Measurements from ENCODE around the gene ABHD16A.

ABHD16A gene

DNA sequence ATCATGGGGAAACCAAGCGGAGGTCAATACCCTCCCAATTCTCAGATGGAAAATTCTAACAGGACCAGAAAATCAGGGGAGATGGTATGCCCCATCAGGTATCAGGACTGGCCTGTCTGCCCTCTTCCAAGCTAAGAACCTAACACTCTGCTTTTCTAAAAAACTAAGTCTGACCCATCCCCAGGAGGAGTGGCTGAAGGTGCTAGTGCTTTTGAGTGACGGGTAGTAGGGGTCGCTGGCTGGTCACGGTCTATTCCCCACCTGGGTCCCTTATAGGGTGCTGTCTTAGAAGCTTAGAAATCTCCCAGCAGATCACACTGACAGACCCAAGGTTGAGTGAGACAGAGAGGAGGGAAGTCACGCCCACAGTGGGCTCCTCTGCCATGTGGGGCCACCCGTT is 9.6 kb downstream of the ABHD16A start:
- no peak overlapping the region for H3K4me3 ChIP-seq (IDR thresholded peaks at IDR 0.05; ENCODE audit: insufficient read depth, low read depth, low read length)
- peaks cover 14% of the 10 kb centered on the region for H3K4me1 ChIP-seq (ENCODE audit: low read depth, poor library complexity, severe bottlenecking)
- H3K27me3 ChIP-seq (ENCODE audit: insufficient read depth, low read depth): no peaks in the 10 kb centered on the region
- no peak overlapping the region for H3K9ac ChIP-seq
- TF ChIP-seq, protein P1, sequence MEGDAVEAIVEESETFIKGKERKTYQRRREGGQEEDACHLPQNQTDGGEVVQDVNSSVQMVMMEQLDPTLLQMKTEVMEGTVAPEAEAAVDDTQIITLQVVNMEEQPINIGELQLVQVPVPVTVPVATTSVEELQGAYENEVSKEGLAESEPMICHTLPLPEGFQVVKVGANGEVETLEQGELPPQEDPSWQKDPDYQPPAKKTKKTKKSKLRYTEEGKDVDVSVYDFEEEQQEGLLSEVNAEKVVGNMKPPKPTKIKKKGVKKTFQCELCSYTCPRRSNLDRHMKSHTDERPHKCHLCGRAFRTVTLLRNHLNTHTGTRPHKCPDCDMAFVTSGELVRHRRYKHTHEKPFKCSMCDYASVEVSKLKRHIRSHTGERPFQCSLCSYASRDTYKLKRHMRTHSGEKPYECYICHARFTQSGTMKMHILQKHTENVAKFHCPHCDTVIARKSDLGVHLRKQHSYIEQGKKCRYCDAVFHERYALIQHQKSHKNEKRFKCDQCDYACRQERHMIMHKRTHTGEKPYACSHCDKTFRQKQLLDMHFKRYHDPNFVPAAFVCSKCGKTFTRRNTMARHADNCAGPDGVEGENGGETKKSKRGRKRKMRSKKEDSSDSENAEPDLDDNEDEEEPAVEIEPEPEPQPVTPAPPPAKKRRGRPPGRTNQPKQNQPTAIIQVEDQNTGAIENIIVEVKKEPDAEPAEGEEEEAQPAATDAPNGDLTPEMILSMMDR (conservative IDR thresholded peaks at IDR 0.05; ENCODE audit: low read depth, low read length): no peak
- no peak overlapping the region for H3K27ac ChIP-seq
- no peaks in the 10 kb centered on the region for H4K20me1 ChIP-seq (ENCODE audit: insufficient read depth)
- no peak overlapping the region for H2AFZ ChIP-seq (ENCODE audit: low read depth)
- no peaks in the 10 kb centered on the region; the same call in 1 of the 2 replicates for H3K79me2 ChIP-seq (ENCODE audit: insufficient read depth, low read depth)
- H3K4me2 ChIP-seq: no peak overlapping the region
- no peaks in the 10 kb centered on the region for H3K36me3 ChIP-seq (ENCODE audit: insufficient read depth)

GRCh38 chr6:31692886-31693285 is 10.2 kb downstream of the ABHD16A start:
- peaks cover 8% of the 10 kb centered on the region for H3K4me1 ChIP-seq (ENCODE audit: low read depth, poor library complexity, severe bottlenecking)
- no peaks in the 10 kb centered on the region for H4K20me1 ChIP-seq (ENCODE audit: insufficient read depth)
- no peaks in the 10 kb centered on the region for H3K27me3 ChIP-seq (ENCODE audit: insufficient read depth, low read depth)
- no peak overlapping the region for H3K4me3 ChIP-seq (IDR thresholded peaks at IDR 0.05; ENCODE audit: insufficient read depth, low read depth, low read length)
- H3K27ac ChIP-seq: no peak overlapping the region
- no peak overlapping the region for H3K9ac ChIP-seq
- H3K36me3 ChIP-seq (ENCODE audit: insufficient read depth): no peaks in the 10 kb centered on the region
- TF ChIP-seq, protein P1 (conservative IDR thresholded peaks at IDR 0.05; ENCODE audit: low read depth, low read length): no peak
- H3K4me2 ChIP-seq: no peak overlapping the region
- H2AFZ ChIP-seq (ENCODE audit: low read depth): no peak overlapping the region
- H3K79me2 ChIP-seq (ENCODE audit: insufficient read depth, low read depth): no peaks in the 10 kb centered on the region; the same call in 1 of the 2 replicates

- no peaks in the 10 kb centered on the region for H3K36me3 ChIP-seq (ENCODE audit: insufficient read depth)
- H3K4me1 ChIP-seq (ENCODE audit: low read depth, poor library complexity, severe bottlenecking): peaks cover 2% of the 10 kb centered on the region
- H3K4me3 ChIP-seq (IDR thresholded peaks at IDR 0.05; ENCODE audit: insufficient read depth, low read depth, low read length): no peak overlapping the region
- no peak overlapping the region for H3K9ac ChIP-seq
- TF ChIP-seq, protein P1 (conservative IDR thresholded peaks at IDR 0.05; ENCODE audit: low read depth, low read length): no peak
- no peaks in the 10 kb centered on the region for H3K27me3 ChIP-seq (ENCODE audit: insufficient read depth, low read depth)
- no peaks in the 10 kb centered on the region for H4K20me1 ChIP-seq (ENCODE audit: insufficient read depth)
- H3K27ac ChIP-seq: no peak overlapping the region
- no peak overlapping the region for H2AFZ ChIP-seq (ENCODE audit: low read depth)
- no peak overlapping the region for H3K4me2 ChIP-seq
- no peaks in the 10 kb centered on the region; the same call in 1 of the 2 replicates for H3K79me2 ChIP-seq (ENCODE audit: insufficient read depth, low read depth)
Observed at GRCh38 chr6:31692353-31692752, 10.8 kb downstream of the ABHD16A start.

GRCh38 chr6:31691564-31692108 is 11.5 kb downstream of the ABHD16A start:
- Histone ChIP-seq H3K27ac (no peak overlapping the region), H3K36me3 (ENCODE audit: insufficient read depth) (no peaks in the 10 kb centered on the region), H3K79me2 (ENCODE audit: insufficient read depth, low read depth) (no peaks in the 10 kb centered on the region), H3K4me1 (ENCODE audit: low read depth, poor library complexity, severe bottlenecking) (no peaks in the 10 kb centered on the region), H2AFZ (ENCODE audit: low read depth) (no peak overlapping the region), H3K4me2 (no peak overlapping the region), H3K27me3 (ENCODE audit: insufficient read depth, low read depth) (no peaks in the 10 kb centered on the region), H4K20me1 (ENCODE audit: insufficient read depth) (no peaks in the 10 kb centered on the region), H3K4me3 (IDR thresholded peaks at IDR 0.05; ENCODE audit: insufficient read depth, low read depth, low read length) (no peak overlapping the region), H3K9ac (no peak overlapping the region)
- TF ChIP-seq, protein P1 (conservative IDR thresholded peaks at IDR 0.05; ENCODE audit: low read depth, low read length): no peak

Data from KMS-11 (cell line).